Trophoblast cell (in vitro differentiated cells and primary cell): ENCODE data around the gene WDR49.

Source experiments
- DNase-seq, 2 donors: peaks; one replicate each; pipeline ENCODE4 v3.0.0-alpha.2; 2016
- H2AFZ ChIP-seq: 2 replicates; pipeline ENCODE4 v1.6.1; 2013; ENCODE audit warnings: low read length, moderate library complexity, mild to moderate bottlenecking; ENCODE audit not compliant: insufficient read depth, poor library complexity
- H2AK5ac ChIP-seq: 2 replicates; pipeline ENCODE4 v1.6.1; 2013; ENCODE audit warnings: mild to moderate bottlenecking, low read length
- H2BK120ac ChIP-seq: 2 replicates; pipeline ENCODE4 v1.6.1; 2013; ENCODE audit warnings: low read length, mild to moderate bottlenecking, moderate library complexity; ENCODE audit not compliant: insufficient read depth, poor library complexity
- H2BK12ac ChIP-seq: 2 replicates; pipeline ENCODE4 v1.6.1; 2013; ENCODE audit warnings: mild to moderate bottlenecking, low read length, moderate library complexity
- H2BK5ac ChIP-seq: 2 replicates; pipeline ENCODE4 v1.6.1; 2013; ENCODE audit warnings: low read length, low read depth, moderate library complexity, mild to moderate bottlenecking; ENCODE audit not compliant: poor library complexity
- H3K14ac ChIP-seq: 2 replicates; pipeline ENCODE4 v1.6.1; 2013; ENCODE audit warnings: mild to moderate bottlenecking, low read length
- H3K18ac ChIP-seq: 2 replicates; pipeline ENCODE4 v1.6.1; 2013; ENCODE audit warnings: mild to moderate bottlenecking, low read length
- H3K23ac ChIP-seq: 2 replicates; pipeline ENCODE4 v1.6.1; 2013; ENCODE audit warnings: low read length
- H3K27ac ChIP-seq: 2 replicates; pipeline ENCODE4 v1.5.1; 2013; ENCODE audit warnings: low read depth, mild to moderate bottlenecking, inconsistent platforms, low read length, moderate library complexity
- H3K27me3 ChIP-seq: 2 replicates; pipeline ENCODE4 v1.6.1; 2013; ENCODE audit warnings: inconsistent platforms, mild to moderate bottlenecking, low read length, moderate library complexity; ENCODE audit not compliant: insufficient read depth
- H3K36me3 ChIP-seq, 2 experiments: 1 replicate in 1 of 2; 2 replicates in 1 of 2; pipeline ENCODE4 v1.6.1; 2013; ENCODE audit warnings: low read length in 2 of 2, mild to moderate bottlenecking in 2 of 2, moderate library complexity in 1 of 2; ENCODE audit not compliant: insufficient read depth in 2 of 2, control insufficient read depth in 1 of 2
- H3K4ac ChIP-seq: 2 replicates; pipeline ENCODE4 v1.6.1; 2013; ENCODE audit warnings: low read depth, mild to moderate bottlenecking, low read length, moderate library complexity
- H3K4me1 ChIP-seq, 2 experiments: 1 replicate in 1 of 2; 2 replicates in 1 of 2; pipeline ENCODE4 v1.6.1; 2013; ENCODE audit warnings: low read length in 2 of 2, mild to moderate bottlenecking in 2 of 2, moderate library complexity in 1 of 2; ENCODE audit not compliant: insufficient read depth in 2 of 2, control insufficient read depth in 1 of 2
- H3K4me2 ChIP-seq: 2 replicates; pipeline ENCODE4 v1.6.1; 2013; ENCODE audit warnings: inconsistent platforms, mild to moderate bottlenecking, low read length, moderate library complexity
- H3K4me3 ChIP-seq: 2 replicates; pipeline ENCODE4 v1.5.1; 2013; ENCODE audit warnings: mild to moderate bottlenecking, low read depth, low read length, inconsistent platforms
- H3K79me1 ChIP-seq: one replicate; pipeline ENCODE4 v1.6.1; 2013; ENCODE audit warnings: low read length
- H3K79me2 ChIP-seq: 2 replicates; pipeline ENCODE4 v1.6.1; 2013; ENCODE audit warnings: low read length, mild to moderate bottlenecking; ENCODE audit not compliant: control insufficient read depth, insufficient read depth, poor library complexity
- H3K9ac ChIP-seq: 2 replicates; pipeline ENCODE4 v1.6.1; 2013; ENCODE audit warnings: mild to moderate bottlenecking, low read length
- H3K9me3 ChIP-seq: 2 replicates; pipeline ENCODE4 v1.6.1; 2013; ENCODE audit warnings: low read depth, mild to moderate bottlenecking, control low read depth, inconsistent platforms, low read length; ENCODE audit not compliant: insufficient read depth
- H4K12ac ChIP-seq: 2 replicates; pipeline ENCODE4 v1.6.1; 2013; ENCODE audit warnings: low read depth, mild to moderate bottlenecking, low read length, moderate library complexity
- H4K8ac ChIP-seq: 2 replicates; pipeline ENCODE4 v1.6.1; 2013; ENCODE audit warnings: low read depth, mild to moderate bottlenecking, low read length, moderate library complexity
- H4K91ac ChIP-seq: one replicate; pipeline ENCODE4 v1.6.1; 2013; ENCODE audit warnings: low read depth, mild to moderate bottlenecking, low read length, moderate library complexity
- WGBS: extraction: QIAGEN DNeasy Blood & Tissue Kit; methylation state at CpG from one replicate; pipeline ENCODE4 v1.1.7; 2013; ENCODE audit warnings: missing lambda C conversion rate; ENCODE audit not compliant: insufficient read length, insufficient coverage; ENCODE audit errors: extremely low coverage; 5-methylcytosine and 5-hydroxymethylcytosine counted together

The WDR49 gene

DNA sequence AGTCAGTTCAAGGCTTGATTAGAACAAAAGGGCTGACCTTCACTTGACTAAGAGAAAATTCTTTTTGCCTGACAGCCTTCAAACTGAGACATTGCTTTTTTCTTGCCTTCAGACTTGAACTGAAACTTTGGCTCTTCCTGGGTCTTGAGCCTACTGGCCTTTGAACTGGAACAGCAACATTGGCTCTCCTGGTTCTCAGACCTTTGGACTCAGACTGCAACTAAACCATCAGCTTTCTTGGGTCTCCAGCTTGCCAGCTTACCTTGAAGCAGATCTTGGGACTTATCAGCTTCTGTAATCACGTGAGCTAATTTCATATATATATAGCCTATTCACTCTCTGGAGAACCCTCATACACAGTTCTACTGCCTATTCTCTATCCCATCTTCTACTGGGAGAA lies 19.5 kb upstream of the WDR49 start:
- Histone ChIP-seq H3K9me3 (no peaks in the 10 kb centered on the region), H3K4me1 (no peaks in the 10 kb centered on the region), H2BK12ac (no peak overlapping the region), H4K12ac (no peak overlapping the region), H4K91ac (no peak overlapping the region), H3K9ac (no peak overlapping the region), H2BK5ac (no peak overlapping the region), H2AFZ (no peak overlapping the region), H3K4ac (no peak overlapping the region), H2AK5ac (no peak overlapping the region), H4K8ac (no peak overlapping the region), H3K23ac (no peak overlapping the region), H3K4me2 (peak overlapping the region; percentile 30), H3K27ac (no peak overlapping the region), H3K18ac (no peak overlapping the region), H3K14ac (no peak overlapping the region), H2BK120ac (no peak overlapping the region), H3K36me3 (peaks cover 3 to 8% of the 10 kb centered on the region in 2 experiments), H3K79me2 (no peaks in the 10 kb centered on the region), H3K4me3 (no peak overlapping the region), H3K79me1 (no peaks in the 10 kb centered on the region), H3K27me3 (no peaks in the 10 kb centered on the region)
- DNase-seq, result no peak
- WGBS, result no CpG with 5 or more reads among the region's 1 CpG

DNA sequence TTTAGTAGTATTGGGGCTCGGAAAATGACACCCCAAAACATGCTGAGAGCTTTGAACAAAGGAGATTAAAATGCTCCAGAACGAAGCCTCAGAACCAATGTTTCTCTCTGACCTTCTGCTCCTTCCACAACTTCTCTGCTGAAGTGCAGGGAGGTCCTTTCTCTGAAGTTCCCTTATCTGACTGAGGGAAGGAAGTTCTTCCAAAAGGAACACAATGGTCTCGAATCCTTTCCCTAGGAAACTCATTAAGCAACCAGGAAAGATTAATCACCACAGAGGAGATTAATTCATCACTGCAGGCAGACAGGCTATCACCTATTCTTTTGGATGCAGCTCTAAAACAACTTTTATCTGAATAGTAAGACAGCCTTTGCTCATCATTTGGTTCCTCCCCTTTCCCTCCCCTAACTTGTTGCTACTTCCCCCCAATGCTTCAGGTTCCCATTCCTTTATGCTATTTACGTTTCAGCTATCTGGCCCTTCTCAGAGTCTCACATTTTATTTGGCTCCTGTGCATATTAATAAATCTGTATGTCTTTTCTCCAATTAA lies 18.2 kb upstream of the WDR49 start:
- Histone ChIP-seq H3K27ac (no peak overlapping the region), H3K4me1 (no peaks in the 10 kb centered on the region), H3K79me1 (no peaks in the 10 kb centered on the region), H2AK5ac (no peak overlapping the region), H3K27me3 (no peaks in the 10 kb centered on the region), H3K23ac (no peak overlapping the region), H3K4me2 (no peak overlapping the region), H2BK5ac (no peak overlapping the region), H3K4me3 (no peak overlapping the region), H2BK120ac (no peak overlapping the region), H3K14ac (no peak overlapping the region), H3K18ac (no peak overlapping the region), H3K9me3 (no peaks in the 10 kb centered on the region), H4K8ac (no peak overlapping the region), H3K79me2 (no peaks in the 10 kb centered on the region), H2AFZ (no peak overlapping the region), H3K9ac (no peak overlapping the region), H4K12ac (no peak overlapping the region), H4K91ac (no peak overlapping the region), H3K4ac (no peak overlapping the region), H3K36me3 (peaks cover 3 to 8% of the 10 kb centered on the region in 2 experiments), H2BK12ac (no peak overlapping the region)
- no peak for DNase-seq
- no CpG with 5 or more reads among the region's 4 CpGs for WGBS

DNA sequence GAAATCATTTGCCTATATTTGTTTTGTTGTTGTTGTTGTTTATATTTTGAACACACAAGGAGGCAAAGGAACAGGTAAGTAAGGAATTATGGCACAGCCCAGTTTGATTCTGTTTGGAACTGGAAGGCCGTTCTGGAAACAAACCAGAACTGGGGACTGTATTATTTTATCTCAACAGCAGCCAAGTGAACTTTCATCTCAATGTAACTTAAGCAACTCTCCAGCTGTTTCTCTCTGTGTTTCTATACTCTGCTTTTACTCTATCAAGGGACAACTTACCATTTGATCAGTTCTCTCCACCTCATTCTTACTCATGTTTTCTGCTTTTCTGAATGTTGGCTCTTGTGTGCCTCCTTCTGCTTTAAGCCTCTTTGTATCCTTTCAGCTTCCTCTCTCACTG lies 16.0 kb upstream of the WDR49 start:
- WGBS, result no CpG with 5 or more reads among the region's 1 CpG
- no peak overlapping the region for H2BK12ac ChIP-seq
- H4K12ac ChIP-seq, result no peak overlapping the region
- H3K36me3 ChIP-seq, result peaks cover 0 to 5% of the 10 kb centered on the region in 2 experiments
- no peak overlapping the region for H3K4me3 ChIP-seq
- H2AFZ ChIP-seq, result no peak overlapping the region
- no peak overlapping the region for H2AK5ac ChIP-seq
- no peak overlapping the region for H4K8ac ChIP-seq
- H3K79me2 ChIP-seq, result no peaks in the 10 kb centered on the region
- H3K4ac ChIP-seq, result no peak overlapping the region
- H3K18ac ChIP-seq, result no peak overlapping the region
- no peaks in the 10 kb centered on the region for H3K27me3 ChIP-seq
- H3K9me3 ChIP-seq, result no peaks in the 10 kb centered on the region
- H2BK120ac ChIP-seq, result no peak overlapping the region
- H3K9ac ChIP-seq, result no peak overlapping the region
- no peak overlapping the region for H3K14ac ChIP-seq
- no peak overlapping the region for H3K4me2 ChIP-seq
- no peaks in the 10 kb centered on the region for H3K4me1 ChIP-seq
- no peak overlapping the region for H3K23ac ChIP-seq
- H3K27ac ChIP-seq, result no peak overlapping the region
- H4K91ac ChIP-seq, result no peak overlapping the region
- H2BK5ac ChIP-seq, result no peak overlapping the region
- no peaks in the 10 kb centered on the region for H3K79me1 ChIP-seq
- DNase-seq, result no peak

DNA sequence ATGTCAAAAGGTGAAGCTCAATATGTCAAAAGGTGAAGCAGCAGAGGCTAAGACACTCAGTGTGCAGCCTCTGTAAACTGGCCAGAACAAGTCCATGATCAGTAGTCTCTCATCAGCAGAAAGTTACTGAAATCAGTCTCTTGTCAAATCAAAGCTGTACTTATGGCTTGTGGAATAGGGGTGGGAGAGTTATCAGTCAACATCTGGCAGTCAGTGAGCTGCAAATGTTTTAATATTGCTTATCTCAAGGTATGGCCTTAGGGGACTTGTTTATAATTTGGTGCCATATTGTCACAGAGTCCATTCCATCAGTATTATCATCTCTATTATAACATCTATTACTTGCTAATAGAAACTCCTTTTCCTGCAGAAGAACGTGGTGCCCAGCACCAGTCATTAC lies 14.9 kb upstream of the WDR49 start:
- Histone ChIP-seq H3K27me3 (no peaks in the 10 kb centered on the region), H3K79me1 (no peaks in the 10 kb centered on the region), H3K27ac (no peak overlapping the region), H2AK5ac (no peak overlapping the region), H3K4me3 (no peak overlapping the region), H2AFZ (no peak overlapping the region), H4K12ac (no peak overlapping the region), H4K8ac (no peak overlapping the region), H3K36me3 (peaks cover 0 to 5% of the 10 kb centered on the region in 2 experiments), H3K9ac (no peak overlapping the region), H3K4ac (no peak overlapping the region), H3K79me2 (no peaks in the 10 kb centered on the region), H3K14ac (no peak overlapping the region), H2BK120ac (no peak overlapping the region), H2BK5ac (no peak overlapping the region), H2BK12ac (no peak overlapping the region), H4K91ac (no peak overlapping the region), H3K18ac (no peak overlapping the region), H3K23ac (no peak overlapping the region), H3K9me3 (no peaks in the 10 kb centered on the region), H3K4me2 (no peak overlapping the region), H3K4me1 (no peaks in the 10 kb centered on the region)
- DNase-seq, result no peak
- WGBS, result no CpG with 5 or more reads among the region's 1 CpG
